Measurements from ENCODE around the gene LPP.

The LPP gene

DNA sequence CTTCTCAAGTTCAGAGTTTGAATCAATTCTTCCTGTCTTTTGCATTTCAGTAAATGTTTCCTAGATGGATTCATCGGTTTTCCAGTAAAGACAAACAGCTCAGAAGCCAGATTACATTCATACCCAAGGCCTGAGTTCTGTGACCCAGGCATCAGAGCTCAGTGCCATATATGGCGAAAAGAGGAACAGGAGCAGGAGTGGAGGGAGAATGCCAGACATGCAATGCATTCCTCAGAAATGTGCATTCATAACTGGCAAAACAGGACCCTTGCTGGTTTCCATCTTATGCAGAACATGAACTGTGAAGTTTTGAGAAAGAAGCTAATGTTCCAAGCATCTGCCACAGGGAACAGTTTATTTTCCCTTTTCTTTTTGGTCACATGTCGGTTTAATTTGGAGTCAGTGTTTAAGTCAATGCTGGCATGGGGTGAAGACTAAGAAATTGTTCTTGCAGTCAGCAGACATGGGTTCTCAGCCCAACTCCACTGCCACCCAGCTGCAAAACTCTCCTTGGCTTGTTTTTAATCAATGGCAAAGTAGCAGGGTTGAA, 116.5 kb downstream of the LPP start:
- peak in 4 of 56 donors; percentile 7 to 34 (median 30) for DNase-seq

DNA sequence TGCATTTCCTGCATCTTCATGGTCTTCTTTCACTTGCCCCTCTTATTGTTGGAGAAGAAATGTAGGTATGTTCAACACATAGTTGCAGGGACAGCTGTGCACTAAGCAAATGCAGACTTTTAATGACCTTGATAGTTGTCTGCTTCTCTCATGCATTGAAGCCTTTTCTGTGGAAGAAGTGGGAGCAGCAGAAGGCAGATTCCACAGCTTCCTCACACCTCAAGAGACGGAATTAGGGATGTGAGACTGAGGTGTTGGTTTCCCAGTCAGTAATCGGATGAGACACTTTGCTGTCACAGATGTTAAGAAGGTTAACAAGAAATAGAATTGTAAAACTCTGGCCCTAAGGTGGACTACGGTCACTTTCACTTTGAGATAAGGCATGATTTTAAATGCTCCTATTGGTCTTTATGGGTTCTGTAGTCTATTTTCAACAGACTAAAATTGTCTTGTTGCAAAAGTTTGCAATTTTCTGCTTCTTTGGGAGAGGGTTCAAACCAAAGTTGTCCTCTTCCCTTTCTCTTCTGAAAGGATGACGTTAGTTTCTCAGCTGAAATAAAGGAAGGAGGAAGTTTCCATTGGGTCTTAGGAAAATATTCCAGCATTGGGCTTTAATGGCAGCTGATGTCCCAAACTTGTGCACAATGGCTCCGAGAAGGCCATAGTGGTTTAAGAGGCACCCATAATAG, 117.4 kb downstream of the LPP start:
- no peak for DNase-seq

- peak in 11 of 56 donors; percentile 11 to 51 (median 20) for DNase-seq
These were observed 118.8 kb downstream of the LPP start for GRCh38 chr3:188272481-188273372.

- no peak for DNase-seq
These were observed 120.4 kb downstream of the LPP start for GRCh38 chr3:188274249-188274915.

DNA sequence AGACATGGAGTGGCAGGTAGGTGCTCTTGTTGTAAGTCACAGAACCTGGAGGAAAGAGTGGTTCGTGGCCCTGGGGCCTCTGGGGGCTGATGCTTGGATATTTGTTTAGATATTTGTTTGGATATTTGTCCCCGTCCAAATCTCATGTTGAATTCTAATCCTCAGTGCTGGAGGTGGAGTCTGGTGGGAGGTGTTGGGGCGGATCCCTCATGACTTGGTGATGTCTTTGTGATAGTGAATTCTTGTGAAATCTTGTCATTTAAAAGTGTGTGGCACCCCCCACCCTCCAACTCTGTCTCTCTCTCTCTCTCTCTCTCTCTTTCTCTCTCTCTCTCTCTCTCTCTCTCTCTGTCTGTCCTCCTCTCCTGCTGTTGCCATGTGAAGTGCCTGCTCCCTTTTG, 122.4 kb downstream of the LPP start:
- no peak for DNase-seq

DNA sequence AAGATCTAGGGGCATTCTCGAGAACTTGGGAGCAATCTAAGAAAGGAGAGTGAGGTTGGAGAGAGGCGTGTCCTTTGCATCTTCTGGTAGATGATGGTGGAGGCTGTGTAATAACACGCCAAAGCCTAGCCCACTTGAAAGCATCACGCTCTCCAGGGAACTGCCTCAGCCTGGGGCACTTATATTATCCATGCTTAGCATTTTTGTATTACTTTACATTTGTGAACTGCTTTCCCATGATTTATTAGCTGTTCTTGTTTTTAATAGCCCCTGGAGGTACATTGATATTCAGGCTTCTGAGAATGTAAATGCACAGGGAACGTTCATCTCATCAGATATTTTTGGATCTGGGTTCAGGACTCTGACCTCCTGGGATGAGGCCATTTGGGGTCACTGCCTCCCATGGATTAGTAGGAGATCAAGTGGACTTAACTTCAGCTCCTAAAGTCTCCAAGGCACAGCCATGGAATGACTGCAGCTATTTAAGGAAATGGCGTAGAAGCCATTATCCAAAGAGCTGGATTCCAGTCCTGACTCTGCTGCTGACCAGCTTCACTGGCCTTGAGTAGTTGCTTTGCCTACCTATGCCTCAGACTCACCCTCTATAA, 124.9 kb downstream of the LPP start:
- no peak for DNase-seq

DNA sequence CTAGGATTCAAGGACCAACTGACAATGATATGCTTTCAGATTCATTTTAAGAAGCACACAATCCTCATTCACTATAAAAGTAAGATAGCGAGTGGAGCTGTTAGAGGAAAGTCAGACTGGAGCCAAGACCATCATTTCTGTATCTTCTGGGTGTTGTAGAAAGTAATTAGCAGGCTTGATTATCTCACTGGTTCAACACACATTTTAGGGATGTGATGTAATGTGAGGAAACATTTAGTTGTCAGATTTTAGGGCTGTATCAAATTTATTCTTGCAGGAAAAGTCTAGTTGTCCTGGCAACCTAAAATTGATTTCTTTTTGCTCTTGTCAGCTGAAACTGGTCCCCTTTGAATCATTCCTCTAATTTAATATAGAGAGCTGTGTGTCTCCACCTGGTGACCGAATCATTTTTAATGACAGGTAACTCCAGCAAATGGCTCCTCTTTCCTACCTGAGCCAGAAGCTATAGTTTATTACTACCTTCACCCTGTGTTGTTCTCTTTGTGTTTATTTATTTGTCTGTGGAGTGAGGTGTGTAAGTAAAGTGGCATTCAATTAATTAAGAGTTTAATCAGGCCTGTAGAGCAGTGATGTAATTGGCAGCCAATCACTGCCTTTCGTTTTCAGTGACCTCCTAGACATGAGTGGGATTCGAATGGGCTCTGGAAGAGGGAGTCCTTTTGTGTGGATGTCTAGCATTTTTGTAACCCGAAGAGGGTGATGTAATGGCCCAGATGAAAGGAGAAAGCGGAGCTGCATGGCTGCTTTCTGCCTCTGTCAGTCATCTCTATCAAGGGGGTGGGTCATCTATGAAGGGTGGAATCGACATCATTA, 125.8 kb downstream of the LPP start:
- DNase-seq: peak in 1 of 56 donors; percentile 13

DNA sequence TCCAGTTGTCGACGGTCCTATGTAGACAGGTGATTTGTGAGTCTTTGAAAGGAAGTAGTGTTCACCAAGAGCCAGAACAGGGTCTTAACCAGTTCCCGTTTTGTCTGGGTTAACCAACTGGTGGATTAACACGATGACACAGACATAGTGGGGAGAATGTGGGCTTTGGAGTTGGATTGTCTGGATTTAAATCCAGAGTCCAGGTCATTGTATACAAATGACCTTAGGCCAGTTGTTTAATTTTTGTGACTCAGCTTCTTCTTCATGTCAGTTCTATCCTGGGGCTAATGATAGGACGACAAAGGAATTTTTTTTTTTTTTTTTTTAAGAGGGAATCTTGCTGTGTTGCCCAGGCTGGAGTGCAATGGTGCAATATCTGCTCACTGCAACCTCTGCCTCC, 126.7 kb downstream of the LPP start:
- no peak for DNase-seq

GRCh38 chr3:188282871-188283270, 128.9 kb downstream of the LPP start:
- DNase-seq: no peak

DNA sequence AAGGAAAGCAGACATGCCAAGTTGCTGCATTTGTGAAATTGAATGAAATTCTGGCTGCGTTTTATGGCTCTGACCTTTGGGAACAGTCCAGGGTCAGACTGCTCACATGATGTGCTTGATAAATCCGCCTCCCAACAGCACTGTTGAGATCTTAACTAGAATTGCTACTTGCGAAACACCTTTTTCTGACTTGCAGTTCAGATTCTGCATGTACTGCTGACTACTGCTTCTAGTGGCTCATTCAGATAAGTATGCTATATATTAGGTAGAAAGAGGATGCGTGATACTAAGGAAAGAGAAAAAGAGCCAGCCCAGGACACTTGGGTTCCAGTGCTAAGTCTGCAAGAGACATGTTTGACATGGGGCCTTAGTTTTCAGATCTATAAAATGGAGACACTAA, 129.4 kb downstream of the LPP start:
- no peak for DNase-seq

DNA sequence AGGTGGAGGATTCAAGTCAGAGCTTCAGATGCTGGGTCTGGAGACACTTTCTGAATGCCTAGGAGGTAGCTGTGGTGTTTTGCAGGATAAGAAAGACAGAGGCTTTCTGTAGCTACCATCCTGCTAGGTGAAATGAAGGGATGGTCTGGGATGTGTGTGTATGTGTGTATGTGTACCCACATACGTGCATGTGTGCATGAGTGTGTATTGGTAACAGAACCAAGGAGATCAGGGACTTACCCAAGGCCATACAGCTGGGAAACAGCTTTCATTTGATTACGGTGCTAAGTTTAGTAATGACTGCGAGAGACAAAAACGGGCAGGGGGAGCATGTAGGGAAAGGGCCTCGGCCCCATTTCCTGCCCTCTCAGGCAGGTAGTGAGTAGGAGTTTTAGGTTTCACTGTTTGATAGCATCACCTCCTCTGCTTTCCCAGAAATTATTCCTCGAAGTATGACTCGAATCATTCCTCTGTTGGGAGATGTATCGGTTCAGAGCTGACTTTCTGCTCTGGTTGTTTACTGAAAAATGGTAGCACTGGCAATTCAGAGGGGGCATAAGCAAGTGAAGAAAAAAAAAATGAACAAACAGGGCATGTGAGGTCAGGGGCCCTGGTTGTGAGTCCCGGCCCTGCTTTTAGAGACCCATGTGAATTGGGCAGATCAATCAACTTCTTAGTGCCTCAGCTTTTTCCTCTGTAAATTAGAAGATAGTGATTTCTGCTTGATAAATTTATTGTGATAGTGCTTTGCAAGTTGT, 130.7 kb downstream of the LPP start:
- DNase-seq: no peak

DNA sequence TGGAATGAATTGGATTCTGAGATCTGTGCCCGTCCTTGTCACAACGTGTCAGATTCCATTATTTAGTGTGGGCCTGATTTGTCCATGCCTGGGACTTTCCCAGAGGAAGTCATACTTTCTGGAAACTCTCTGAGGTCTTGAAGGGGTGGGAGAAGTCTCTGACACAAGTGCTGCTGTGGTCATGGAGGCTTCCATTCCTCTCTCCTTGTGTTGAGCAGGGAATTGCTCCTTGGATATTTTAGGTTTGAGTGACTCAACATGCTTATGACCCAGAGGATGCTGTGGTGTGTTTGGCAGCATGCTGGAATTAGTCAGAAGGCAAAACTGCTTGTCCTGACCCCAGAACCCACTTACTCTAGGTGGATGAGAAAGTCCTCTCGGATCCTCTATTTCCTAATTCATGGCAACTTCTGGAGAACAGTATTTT, 132.1 kb downstream of the LPP start:
- DNase-seq: no peak

- DNase-seq: no peak
These were observed 133.4 kb downstream of the LPP start for GRCh38 chr3:188287339-188287738.

GRCh38 chr3:188287762-188288505, 134.0 kb downstream of the LPP start:
- DNase-seq: no peak

DNA sequence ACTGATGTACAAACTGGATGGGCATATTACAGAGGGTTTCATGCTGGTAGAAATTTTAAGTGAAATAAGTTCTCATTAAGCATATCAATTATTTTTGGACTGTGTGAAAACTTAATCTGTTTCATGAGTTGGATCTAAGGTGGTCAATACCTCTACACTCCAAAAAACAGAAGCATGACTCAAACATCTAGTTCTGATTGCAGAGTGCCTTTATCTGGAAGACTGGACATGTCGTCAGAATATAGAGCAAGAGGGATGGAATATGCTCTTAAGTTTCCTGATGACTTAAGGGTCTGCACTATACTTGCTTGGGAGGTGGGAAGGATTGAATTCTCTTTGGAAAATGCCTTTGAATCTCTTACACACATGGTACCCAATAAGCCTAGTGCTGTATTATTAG, 138.3 kb downstream of the LPP start:
- no peak for DNase-seq

DNA sequence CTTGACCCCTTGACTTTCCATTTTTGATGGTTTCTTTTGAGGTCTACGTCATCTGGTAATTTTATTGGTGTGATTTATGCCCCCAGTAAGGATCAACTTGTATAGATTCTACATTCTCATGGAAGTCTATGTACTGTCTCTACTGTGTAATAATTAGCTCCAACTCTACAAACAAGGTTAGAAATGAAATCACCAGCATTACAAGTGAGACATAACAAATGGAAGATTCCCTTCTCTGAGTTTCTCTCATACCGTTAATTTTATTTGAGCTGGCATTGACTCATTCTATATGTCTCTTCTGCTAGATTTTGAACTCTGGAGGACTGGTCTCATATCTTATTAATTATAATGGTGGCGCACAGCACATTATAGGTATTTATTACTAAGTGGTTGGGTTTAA, 138.9 kb downstream of the LPP start:
- DNase-seq: no peak

- DNase-seq: no peak
These were observed 140.2 kb downstream of the LPP start for GRCh38 chr3:188294113-188294512.

DNA sequence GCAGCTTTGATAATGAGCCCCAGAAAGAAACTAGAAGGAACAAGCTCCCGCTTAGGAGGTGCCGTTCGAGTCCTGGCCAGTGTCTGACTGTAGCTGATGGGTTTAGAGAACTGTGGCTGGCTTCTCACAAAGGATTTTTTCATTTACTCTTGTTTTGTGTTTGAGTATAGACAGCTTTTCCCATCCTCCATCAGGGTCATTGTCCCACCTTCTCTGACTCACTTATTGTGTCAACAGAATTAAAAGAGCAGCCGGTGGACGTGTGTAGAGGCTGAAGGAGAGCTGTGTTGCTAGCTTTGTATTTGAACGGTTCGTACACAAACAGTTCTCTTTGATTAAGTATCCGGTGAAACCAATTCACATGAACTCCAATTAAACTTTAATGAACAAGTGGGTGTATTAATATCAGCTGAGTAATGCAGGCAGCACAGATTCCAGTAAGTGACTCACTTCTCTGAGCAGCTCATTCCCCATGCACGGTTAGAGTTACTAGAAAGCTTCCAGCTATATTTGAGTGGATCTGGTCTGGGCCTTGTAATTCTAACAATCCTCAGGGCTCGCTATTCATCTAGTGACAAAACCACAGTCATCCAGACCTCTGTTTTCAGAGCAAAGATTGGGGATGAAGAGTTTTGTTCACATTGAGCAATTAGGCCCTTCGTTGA, 141.0 kb downstream of the LPP start:
- peak in 7 of 56 donors; percentile 28 to 65 (median 47) for DNase-seq

Measured in amygdala (tissue), 56 donors.